Kidney tubule cell (primary cell): ENCODE data around the gene MAB21L3.
A peak's percentile ranks its signal among the peaks of the same experiment; 100 is the strongest.

Experiments
- DNase-seq: peaks from one replicate; pipeline ENCODE4 v3.0.0-alpha.2; 2018; ENCODE audit warnings: low spot score

Gene MAB21L3

DNA sequence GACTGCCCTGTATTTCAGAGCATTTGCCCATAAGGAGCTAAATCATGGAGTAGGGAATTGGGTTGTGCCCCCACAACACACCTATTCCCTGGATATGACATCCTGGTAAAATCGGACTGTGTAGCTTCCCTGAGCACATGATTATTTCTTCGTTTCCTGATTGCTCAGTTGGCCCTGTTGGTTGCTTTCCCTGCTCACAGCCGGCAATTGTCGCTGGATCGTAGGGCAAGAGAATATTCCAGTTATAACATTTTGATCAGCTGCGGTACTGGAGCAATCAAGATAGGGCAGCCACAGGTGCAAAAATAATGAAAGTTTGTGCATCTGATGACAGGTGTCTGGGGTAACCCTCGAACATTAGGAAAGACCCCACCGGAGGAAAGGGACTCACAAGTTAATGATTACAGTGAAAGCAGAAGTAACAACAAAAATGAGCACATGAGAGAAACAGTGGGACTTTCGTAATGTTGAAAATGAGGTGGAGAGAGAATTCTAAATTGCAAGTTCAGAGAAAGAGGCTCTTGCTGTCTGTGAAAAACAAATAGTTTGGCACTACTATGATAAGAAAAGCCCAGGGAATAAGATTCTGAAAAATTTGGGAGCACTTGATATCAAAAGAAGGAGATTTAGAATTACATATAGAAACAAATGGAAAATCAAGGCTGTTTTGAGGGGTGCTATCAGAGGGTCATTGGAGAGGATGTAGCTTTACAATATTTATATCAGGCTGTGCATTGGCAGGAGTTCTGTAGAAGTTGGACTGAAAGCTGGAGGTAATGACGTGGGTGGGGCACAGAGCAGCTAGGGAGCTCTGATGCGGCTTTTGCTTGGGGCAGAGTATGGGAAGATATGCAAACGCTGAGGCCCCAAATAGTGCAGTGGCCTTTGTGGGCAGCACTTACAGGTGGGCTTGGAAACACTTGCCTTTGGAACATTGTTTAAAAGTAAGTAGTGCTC, at the start of gene MAB21L3:
Gene MAB21L3 (plus strand): TSS at position 833 of the 957 bp plus-strand sequence. CDS start 1,217 bp downstream, outside the sequence.
- DNase-seq = peak; percentile 60

- DNase-seq = no peak
Measured at GRCh38 chr1:116062201-116062600, 49.0 kb upstream of the MAB21L3 start.

- peak; percentile 64 for DNase-seq
Measured at GRCh38 chr1:116064616-116065015, 46.6 kb upstream of the MAB21L3 start.

- DNase-seq = no peak
Measured at GRCh38 chr1:116066868-116067565, 44.2 kb upstream of the MAB21L3 start.

DNA sequence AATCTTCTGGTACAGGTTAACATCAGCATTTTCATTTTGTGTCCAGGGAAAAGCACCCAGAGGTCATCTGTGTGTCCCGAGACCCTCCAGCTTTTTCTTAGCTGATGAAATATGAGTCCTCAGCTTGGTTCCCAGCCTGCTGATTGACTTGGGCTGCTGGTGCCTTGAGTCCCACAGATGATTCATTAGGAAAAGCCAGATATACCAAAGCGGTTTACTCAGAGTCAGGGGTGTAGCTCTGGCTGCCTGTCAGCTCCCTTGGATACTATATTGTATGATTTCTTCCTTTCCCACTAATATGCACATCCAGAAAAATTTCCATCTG, 43.7 kb upstream of the MAB21L3 start:
- DNase-seq = peak; percentile 31

DNA sequence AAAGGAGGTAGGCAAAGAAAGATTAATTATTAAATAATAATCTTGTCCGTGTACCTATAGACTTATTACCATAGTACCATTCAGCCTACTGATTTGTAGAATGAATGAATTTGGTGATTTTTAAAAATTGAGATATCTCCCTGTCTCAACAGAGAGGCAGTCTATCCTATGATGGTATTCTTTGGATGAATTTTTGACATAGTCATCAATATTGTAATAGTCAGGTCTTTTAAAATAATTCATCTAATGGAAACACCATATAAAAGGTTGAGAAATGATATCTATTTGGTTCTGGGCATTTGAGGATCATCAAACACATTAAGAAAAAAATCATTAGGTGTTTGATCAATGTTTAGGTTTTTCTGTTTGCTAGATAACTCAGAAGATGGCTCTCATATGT, 35.6 kb upstream of the MAB21L3 start:
- DNase-seq = no peak

- DNase-seq = peak; percentile 84
Measured at GRCh38 chr1:116075990-116076389, 35.2 kb upstream of the MAB21L3 start.

- peak; percentile 74 for DNase-seq
Measured at GRCh38 chr1:116076831-116077230, 34.4 kb upstream of the MAB21L3 start.

- DNase-seq = no peak
Measured at GRCh38 chr1:116078699-116079223, 32.4 kb upstream of the MAB21L3 start.

GRCh38 chr1:116087628-116088027, 23.6 kb upstream of the MAB21L3 start:
- DNase-seq = no peak

GRCh38 chr1:116089870-116090269, 21.3 kb upstream of the MAB21L3 start:
- DNase-seq = no peak

- no peak for DNase-seq
Measured at GRCh38 chr1:116091083-116091482, 20.1 kb upstream of the MAB21L3 start.

DNA sequence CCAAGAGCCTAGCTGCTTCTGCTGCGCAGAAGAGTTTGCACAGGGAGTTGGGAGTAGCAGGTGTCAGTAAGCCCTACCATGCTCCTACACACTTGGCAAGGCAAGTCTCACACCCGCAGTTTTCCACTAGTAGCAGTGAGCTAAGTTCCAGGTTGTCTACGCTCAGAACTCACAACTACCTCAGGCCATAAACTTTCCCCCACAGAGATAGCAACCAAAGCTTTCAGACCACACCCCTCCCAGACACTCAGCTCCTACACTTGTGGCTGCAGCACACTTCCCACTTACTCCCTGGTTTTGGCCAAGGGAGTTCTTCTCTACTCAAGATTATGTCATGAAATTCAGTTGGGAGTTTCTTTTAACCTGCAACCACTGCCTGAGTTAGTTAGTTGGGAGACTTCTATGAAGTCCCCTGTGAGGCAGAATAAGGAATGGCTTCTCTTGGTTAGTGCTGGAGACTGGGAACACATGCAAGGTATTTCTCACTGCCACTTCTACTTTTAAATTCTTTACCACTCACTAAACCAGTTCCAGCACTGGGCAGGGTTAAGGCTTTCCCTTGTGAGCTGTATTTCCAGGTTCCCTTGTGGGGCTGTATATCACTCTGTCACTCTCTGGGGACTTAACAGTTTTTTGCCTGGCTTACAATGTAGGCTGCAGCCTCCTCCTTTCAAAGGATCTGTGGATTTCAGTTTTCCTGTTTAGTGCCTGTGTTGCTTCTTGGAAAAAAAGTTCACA, 18.3 kb upstream of the MAB21L3 start:
- DNase-seq = no peak

DNA sequence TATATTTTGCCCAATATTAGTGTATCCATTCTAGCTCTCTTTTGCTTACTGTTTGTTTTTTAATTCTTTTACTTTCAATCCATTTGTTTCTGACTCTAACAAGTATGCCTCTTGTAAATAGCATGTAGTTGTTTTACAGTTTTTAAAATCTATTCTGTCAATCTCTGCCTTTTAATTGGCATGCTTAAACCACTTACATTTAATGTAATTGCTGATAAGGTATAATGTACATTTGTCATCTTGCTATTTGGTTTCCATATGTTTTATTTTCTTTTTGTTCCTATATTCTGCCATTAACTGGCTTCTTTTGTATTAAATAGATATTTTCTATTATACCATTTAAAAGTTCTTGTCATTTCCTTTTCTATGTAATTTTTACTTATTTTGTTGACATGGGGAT, 16.2 kb upstream of the MAB21L3 start:
- no peak for DNase-seq

DNA sequence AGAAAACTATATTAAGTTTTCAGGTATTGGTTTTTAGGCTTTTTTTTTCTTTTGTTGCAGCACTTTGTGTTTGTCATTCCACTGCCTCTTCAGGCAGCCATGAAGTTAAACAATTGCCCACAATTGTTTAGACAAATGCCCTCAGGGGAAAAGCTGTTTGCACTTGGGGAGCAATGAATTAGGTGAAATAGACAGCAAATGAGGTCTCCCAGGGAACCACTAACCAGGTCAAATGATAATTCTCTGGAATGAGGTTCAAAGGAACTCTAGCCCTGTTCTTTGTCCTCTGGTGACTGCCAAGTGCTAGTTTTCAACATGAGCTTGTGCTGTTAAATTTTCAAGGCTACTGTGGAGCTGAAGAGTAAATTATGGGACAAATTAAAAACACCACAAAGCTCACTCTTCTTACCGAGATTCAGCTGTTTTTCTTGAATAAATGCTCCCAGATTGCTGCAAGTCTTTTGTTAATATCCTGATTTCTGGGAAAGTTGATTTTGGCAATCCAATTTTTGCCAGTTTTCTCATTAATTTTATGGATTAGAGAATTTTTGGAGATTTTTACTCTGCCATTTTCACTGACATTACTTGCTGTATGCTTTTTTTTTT, 15.1 kb upstream of the MAB21L3 start:
- no peak for DNase-seq

- no peak for DNase-seq
Measured at GRCh38 chr1:116097626-116098025, 13.6 kb upstream of the MAB21L3 start.

GRCh38 chr1:116099379-116099778, 11.8 kb upstream of the MAB21L3 start:
- DNase-seq = no peak

GRCh38 chr1:116099919-116100318, 11.3 kb upstream of the MAB21L3 start:
- DNase-seq = no peak

DNA sequence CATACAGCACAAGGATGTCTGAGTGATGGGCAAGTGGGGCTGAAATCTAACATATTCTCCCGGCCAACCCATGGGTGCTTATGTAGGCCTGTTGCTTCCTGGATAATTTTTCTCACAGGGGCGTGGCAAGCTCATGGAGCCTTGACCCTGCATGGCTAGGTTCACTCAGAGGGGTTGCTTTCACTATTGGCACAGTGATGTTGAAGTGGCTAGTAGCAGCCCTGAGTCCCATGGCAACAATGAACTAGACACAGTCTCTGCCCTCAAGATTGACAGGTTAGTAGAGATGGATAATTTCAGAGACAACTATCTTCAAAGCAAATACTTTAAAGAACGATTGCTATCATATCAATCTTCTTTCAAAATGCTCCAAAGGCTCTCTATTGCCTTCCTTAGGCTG, 6.5 kb upstream of the MAB21L3 start:
- DNase-seq = no peak

DNA sequence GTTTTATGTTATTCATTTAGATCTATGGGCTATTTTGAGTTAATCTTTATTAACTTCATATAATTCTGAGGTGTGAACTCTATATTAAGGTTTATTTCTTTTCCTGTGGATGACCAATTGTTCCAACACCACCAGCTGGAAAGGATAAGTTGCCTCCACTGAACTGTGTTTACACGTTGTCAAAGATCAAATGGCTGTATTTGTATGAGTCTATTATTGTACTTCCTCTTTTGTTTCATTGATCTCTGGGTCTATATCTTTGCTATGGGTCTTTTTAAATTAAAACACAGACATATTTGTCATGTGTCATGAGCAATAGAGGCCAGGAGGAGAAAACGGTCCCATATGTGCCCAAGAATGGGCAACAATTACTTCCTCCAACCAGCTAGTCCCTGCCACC, 5.2 kb upstream of the MAB21L3 start:
- peak; percentile 14 for DNase-seq

DNA sequence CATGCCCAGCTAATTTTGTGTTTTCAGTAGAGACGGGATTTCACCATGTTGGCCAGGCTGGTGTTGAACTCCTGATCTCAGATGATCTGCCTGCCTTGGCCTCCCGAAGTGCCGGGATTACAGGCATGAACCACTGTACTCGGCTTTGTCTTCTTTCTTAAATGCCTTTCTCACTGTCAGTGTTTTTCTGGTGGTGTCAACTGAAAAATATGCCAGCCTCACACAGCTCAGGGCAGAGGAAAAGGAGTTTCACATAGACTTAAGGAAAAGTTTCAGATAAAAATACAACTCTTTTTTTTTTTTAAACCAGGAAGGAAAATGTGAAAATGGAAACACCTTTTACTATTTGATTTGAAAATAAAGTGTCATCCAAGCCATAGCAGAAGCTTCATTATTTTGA, 4.6 kb upstream of the MAB21L3 start:
- DNase-seq = peak; percentile 34

DNA sequence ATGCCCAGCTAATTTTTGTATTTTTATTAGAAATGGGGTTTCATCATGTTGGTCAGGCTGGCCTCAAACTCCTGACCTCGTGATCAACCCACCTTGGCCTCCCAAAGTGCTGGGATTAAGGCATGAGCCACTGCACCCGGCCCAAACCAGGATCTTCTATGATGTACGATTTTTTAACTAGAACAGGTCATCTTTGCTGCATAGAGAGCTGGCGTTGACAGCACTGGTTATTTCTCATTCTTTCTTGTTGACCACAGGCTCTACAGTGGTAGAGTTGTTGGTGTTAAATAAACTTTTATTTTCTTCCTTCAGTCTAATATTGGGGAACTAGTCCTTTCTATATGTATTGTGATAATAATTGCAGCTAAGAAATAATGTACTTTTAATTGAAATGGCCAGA, 3.8 kb upstream of the MAB21L3 start:
- DNase-seq = no peak
